Upper lobe of left lung (tissue), 4 donors: ENCODE measurements around the gene TLE1.

Experiments
- POLR2A ChIP-seq, 4 donors: fragments of 450-650 bp; IDR thresholded peaks; one replicate each; pipeline ENCODE4 v1.5.1; 2016 to 2017; ENCODE audit warnings: antibody characterized with exemption in 4 of 4, mild to moderate bottlenecking in 2 of 4
- TF ChIP-seq, protein P1 (sequence below), 6 experiments: fragments of 450-650 bp in 4 of 6; fragments of 200-600 bp in 2 of 6; sonication (generic) in 2 of 6; IDR thresholded peaks; one replicate each; pipeline ENCODE4 v1.5.1; 2016 to 2019; ENCODE audit warnings: antibody characterized with exemption in 6 of 6

GRCh38 chr9:81636255-81636599, 53.1 kb downstream of the TLE1 start:
- TF ChIP-seq POLR2A (IDR thresholded peaks at IDR 0.05): no peak
- TF ChIP-seq, protein P1, sequence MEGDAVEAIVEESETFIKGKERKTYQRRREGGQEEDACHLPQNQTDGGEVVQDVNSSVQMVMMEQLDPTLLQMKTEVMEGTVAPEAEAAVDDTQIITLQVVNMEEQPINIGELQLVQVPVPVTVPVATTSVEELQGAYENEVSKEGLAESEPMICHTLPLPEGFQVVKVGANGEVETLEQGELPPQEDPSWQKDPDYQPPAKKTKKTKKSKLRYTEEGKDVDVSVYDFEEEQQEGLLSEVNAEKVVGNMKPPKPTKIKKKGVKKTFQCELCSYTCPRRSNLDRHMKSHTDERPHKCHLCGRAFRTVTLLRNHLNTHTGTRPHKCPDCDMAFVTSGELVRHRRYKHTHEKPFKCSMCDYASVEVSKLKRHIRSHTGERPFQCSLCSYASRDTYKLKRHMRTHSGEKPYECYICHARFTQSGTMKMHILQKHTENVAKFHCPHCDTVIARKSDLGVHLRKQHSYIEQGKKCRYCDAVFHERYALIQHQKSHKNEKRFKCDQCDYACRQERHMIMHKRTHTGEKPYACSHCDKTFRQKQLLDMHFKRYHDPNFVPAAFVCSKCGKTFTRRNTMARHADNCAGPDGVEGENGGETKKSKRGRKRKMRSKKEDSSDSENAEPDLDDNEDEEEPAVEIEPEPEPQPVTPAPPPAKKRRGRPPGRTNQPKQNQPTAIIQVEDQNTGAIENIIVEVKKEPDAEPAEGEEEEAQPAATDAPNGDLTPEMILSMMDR (IDR thresholded peaks at IDR 0.05): no peak
